Esophagus muscularis mucosa (tissue), 4 donors: ENCODE data around the gene FPR1.

Experiments
- EP300 ChIP-seq: sonication (generic); formaldehyde crosslinking; IDR thresholded peaks from one replicate; pipeline ENCODE4 v1.6.1; 2017; ENCODE audit warnings: antibody characterized with exemption
- POLR2A ChIP-seq: fragments of 450-650 bp; IDR thresholded peaks from one replicate; pipeline ENCODE4 v1.6.1; 2017; ENCODE audit warnings: antibody characterized with exemption, moderate library complexity, mild to moderate bottlenecking, low read depth
- TF ChIP-seq, protein P1 (sequence below), 3 experiments: fragments of 200-600 bp in 2 of 3; fragments of 450-650 bp in 1 of 3; sonication (generic) in 2 of 3; IDR thresholded peaks; one replicate each; pipeline ENCODE4 v1.5.1; 2017 to 2019; ENCODE audit warnings: antibody characterized with exemption in 3 of 3, mild to moderate bottlenecking in 2 of 3, moderate library complexity in 1 of 3

DNA sequence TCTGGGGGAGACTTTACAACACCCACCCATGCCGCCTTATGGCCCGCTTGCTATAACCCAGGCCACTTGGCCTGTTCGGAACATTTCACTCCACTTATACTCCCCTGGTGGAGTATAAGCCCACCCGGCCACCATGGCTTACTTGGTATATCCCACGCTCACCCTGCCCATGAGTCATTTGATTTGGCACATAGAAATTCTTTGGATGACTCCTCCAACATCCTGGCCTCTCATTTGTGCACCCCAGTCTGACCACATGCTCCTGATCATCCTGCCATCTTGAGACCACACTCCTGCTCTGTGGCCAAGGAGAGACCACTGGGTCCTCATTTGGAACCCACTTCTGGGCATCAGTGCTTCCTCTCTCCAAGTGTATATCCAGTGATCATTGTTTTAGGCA lies 53.4 kb downstream of the FPR1 start:
- TF ChIP-seq, protein P1, sequence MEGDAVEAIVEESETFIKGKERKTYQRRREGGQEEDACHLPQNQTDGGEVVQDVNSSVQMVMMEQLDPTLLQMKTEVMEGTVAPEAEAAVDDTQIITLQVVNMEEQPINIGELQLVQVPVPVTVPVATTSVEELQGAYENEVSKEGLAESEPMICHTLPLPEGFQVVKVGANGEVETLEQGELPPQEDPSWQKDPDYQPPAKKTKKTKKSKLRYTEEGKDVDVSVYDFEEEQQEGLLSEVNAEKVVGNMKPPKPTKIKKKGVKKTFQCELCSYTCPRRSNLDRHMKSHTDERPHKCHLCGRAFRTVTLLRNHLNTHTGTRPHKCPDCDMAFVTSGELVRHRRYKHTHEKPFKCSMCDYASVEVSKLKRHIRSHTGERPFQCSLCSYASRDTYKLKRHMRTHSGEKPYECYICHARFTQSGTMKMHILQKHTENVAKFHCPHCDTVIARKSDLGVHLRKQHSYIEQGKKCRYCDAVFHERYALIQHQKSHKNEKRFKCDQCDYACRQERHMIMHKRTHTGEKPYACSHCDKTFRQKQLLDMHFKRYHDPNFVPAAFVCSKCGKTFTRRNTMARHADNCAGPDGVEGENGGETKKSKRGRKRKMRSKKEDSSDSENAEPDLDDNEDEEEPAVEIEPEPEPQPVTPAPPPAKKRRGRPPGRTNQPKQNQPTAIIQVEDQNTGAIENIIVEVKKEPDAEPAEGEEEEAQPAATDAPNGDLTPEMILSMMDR (IDR thresholded peaks at IDR 0.05) = no peak
- TF ChIP-seq EP300 (no peak), POLR2A (no peak)
